K562 (cell line): ENCODE measurements around the gene CDRT4. TPM values are rescaled to one million over a fixed set of nuclear protein-coding genes. Genes with fewer than 3 reads are reported as not detected.

Source experiments
- ARHGAP35 ChIP-seq: fragments of 450-650 bp; IDR thresholded peaks from 2 replicates; pipeline ENCODE4 v1.6.1; 2018; ENCODE audit not compliant: partially characterized antibody
- IRF9 ChIP-seq: fragments of 450-650 bp; IDR thresholded peaks from 2 replicates; pipeline ENCODE4 v1.6.1; 2016; ENCODE audit warnings: missing biosample characterization, missing genetic modification characterization
- MGA ChIP-seq: fragments of 450-650 bp; IDR thresholded peaks from 2 replicates; pipeline ENCODE4 v1.6.1; 2016; ENCODE audit warnings: mild to moderate bottlenecking, moderate library complexity
- MITF ChIP-seq: IDR thresholded peaks from 2 replicates; pipeline ENCODE4 v1.6.1; 2014; ENCODE audit warnings: antibody characterized with exemption
- MYBL2 ChIP-seq, 2 experiments: fragments of 450-650 bp in 1 of 2; sonication (generic) in 1 of 2; formaldehyde crosslinking in 1 of 2; IDR thresholded peaks; 2 replicates each; pipeline versions ENCODE4 v1.6.1 to v1.8.1; 2017 to 2022; ENCODE audit warnings: borderline replicate concordance in 1 of 2, inconsistent platforms in 1 of 2, low read depth in 1 of 2, mild to moderate bottlenecking in 1 of 2, missing genetic modification reagents in 1 of 2, moderate library complexity in 1 of 2
- NCOA6 ChIP-seq: fragments of 450-650 bp; IDR thresholded peaks from 2 replicates; pipeline ENCODE4 v1.6.1; 2017; ENCODE audit warnings: mild to moderate bottlenecking
- NFRKB ChIP-seq: fragments of 450-650 bp; IDR thresholded peaks from 2 replicates; pipeline ENCODE4 v1.6.1; 2016; ENCODE audit warnings: low read depth
- NRF1 ChIP-seq, 2 experiments: fragments of 450-650 bp; IDR thresholded peaks in 1 of 2; conservative IDR thresholded peaks in 1 of 2; 2 replicates each; pipeline ENCODE4 v1.6.1; 2014; ENCODE audit warnings: mild to moderate bottlenecking in 2 of 2
- SMAD4 ChIP-seq: fragments of 250-450 bp; sonication (Bioruptor Pico); conservative IDR thresholded peaks from 2 replicates; pipeline ENCODE4 v1.8.0; 2021; ENCODE audit warnings: inconsistent platforms, mild to moderate bottlenecking, moderate library complexity
- TEAD4 ChIP-seq, 2 experiments: sonication (generic) in 1 of 2; formaldehyde crosslinking in 1 of 2; IDR thresholded peaks; 2 replicates each; pipeline versions ENCODE4 v1.6.1 to v1.8.0; 2012 to 2022; ENCODE audit warnings: borderline replicate concordance in 1 of 2, inconsistent platforms in 1 of 2, low read length in 1 of 2, mild to moderate bottlenecking in 1 of 2, missing genetic modification reagents in 1 of 2
- THRA ChIP-seq: fragments of 450-650 bp; IDR thresholded peaks from 2 replicates; pipeline ENCODE4 v1.6.1; 2017; ENCODE audit warnings: mild to moderate bottlenecking, moderate library complexity
- ZNF239 ChIP-seq: fragments of 250-450 bp; sonication (Bioruptor Pico); IDR thresholded peaks from 2 replicates; pipeline ENCODE4 v1.4.0; 2020; ENCODE audit warnings: mild to moderate bottlenecking
- polyA plus RNA-seq, 8 experiments: library from polyadenylated mRNA; depleted of rRNA in 4 of 8; stranded (reverse) in 5 of 8; unstranded in 3 of 8; fragments of >200 nt; fragmentation: Nextera tagmentation in 2 of 8; fragmentation: Illumina TruSeq in 1 of 8; extraction: Ambion mirVana in 2 of 8; extraction: Trizol in 1 of 8; gene quantifications; 2 replicates each; pipeline versions ENCODE4 v1.2.1 to v1.2.3, GENCODE V29; 2011 to 2014; ENCODE audit warnings: inconsistent platforms in 1 of 8, missing spikeins in 1 of 8
- total RNA-seq, 7 experiments: library from RNA; depleted of rRNA in 6 of 7; stranded (reverse); fragments of >200 nt in 6 of 7; fragmentation: Illumina TruSeq in 2 of 7; extraction: Trizol in 2 of 7; gene quantifications; 2 replicates each; pipeline versions ENCODE4 v1.2.1 to v1.2.3, GENCODE V29; 2011 to 2021; ENCODE audit warnings: low replicate concordance in 1 of 7

Gene CDRT4
- total and polyA plus RNA-seq, 9 of the 15 experiments (the other 6 are each of a cell fraction or from before 2014, with no cell fraction given), result 1.7 to 6.4 (median 3.5) TPM

- peak; percentile 46 for TF ChIP-seq MGA
- no peak for TF ChIP-seq NFRKB
- peak; percentile 66 for TF ChIP-seq MITF
- TF ChIP-seq IRF9, result no peak
- peak; percentile 75 for TF ChIP-seq SMAD4 (CRISPR knock-in tag)
- TF ChIP-seq THRA, result no peak
- no peak for TF ChIP-seq NCOA6
- TF ChIP-seq MYBL2 (IDR thresholded peaks at IDR 0.05; ENCODE audit: low read depth), result no peak
- no peak for TF ChIP-seq MYBL2 (CRISPR knock-in tag; IDR thresholded peaks at IDR 0.05; ENCODE audit: borderline replicate concordance)
- no peak for TF ChIP-seq ARHGAP35
- TF ChIP-seq NRF1 (conservative IDR thresholded peaks at IDR 0.05 in 1 of 2, IDR thresholded peaks at IDR 0.05 in 1 of 2), result peak; percentile 27 to 55; a peak in 3 of 4 replicates
- TF ChIP-seq TEAD4 (IDR thresholded peaks at IDR 0.05; ENCODE audit: low read length), result peak; percentile 77
- no peak for TF ChIP-seq TEAD4 (CRISPR knock-in tag; IDR thresholded peaks at IDR 0.05; ENCODE audit: borderline replicate concordance)
- no peak for TF ChIP-seq ZNF239 (CRISPR knock-in tag)
Measured at GRCh38 chr17:15490634-15491261, 23.3 kb upstream of the CDRT4 start (continued).
